NCI-H2196 (cell line): ENCODE data around the gene AIFM3.
"Not testable (repeated sequence)": the region's sequence is repeated elsewhere in the genome, so short reads cannot be mapped to it uniquely, and the experiment has no call there.

Source experiments
- DNase-seq: peaks from one replicate; lab custom pipeline; 2025; ENCODE audit not compliant: unreplicated experiment; lab: John Stamatoyannopoulos, UW

The AIFM3 gene

GRCh38 chr22:20940904-20941385 is 26.1 kb upstream of the AIFM3 start:
- DNase-seq, result no peak

- not testable (repeated sequence) for DNase-seq
These were observed 24.7 kb upstream of the AIFM3 start for GRCh38 chr22:20942203-20942902.

- no peak for DNase-seq
These were observed 23.7 kb upstream of the AIFM3 start for GRCh38 chr22:20943104-20943933.

- no peak for DNase-seq
These were observed 23.0 kb upstream of the AIFM3 start for GRCh38 chr22:20944042-20944441.

- no peak for DNase-seq
These were observed 21.5 kb upstream of the AIFM3 start for GRCh38 chr22:20945578-20945934.

GRCh38 chr22:20946080-20946986 is 20.7 kb upstream of the AIFM3 start:
- no peak for DNase-seq

GRCh38 chr22:20946991-20947390 is 20.1 kb upstream of the AIFM3 start:
- no peak for DNase-seq

GRCh38 chr22:20948450-20948849 is 18.6 kb upstream of the AIFM3 start:
- no peak for DNase-seq

- no peak for DNase-seq
These were observed 18.1 kb upstream of the AIFM3 start for GRCh38 chr22:20948989-20949388.

- DNase-seq, result no peak
These were observed 17.3 kb upstream of the AIFM3 start for GRCh38 chr22:20949698-20950183.

- no peak for DNase-seq
These were observed 15.7 kb upstream of the AIFM3 start for GRCh38 chr22:20951151-20951931.

GRCh38 chr22:20951932-20952380 is 15.1 kb upstream of the AIFM3 start:
- no peak for DNase-seq

GRCh38 chr22:20952544-20953341 is 14.3 kb upstream of the AIFM3 start:
- DNase-seq, result peak; percentile 15

- no peak for DNase-seq
These were observed 13.8 kb upstream of the AIFM3 start for GRCh38 chr22:20953342-20953608.

- no peak for DNase-seq
These were observed 13.2 kb upstream of the AIFM3 start for GRCh38 chr22:20953668-20954500.

- DNase-seq, result no peak
These were observed 11.5 kb upstream of the AIFM3 start for GRCh38 chr22:20955548-20955947.

- no peak for DNase-seq
These were observed 10.6 kb upstream of the AIFM3 start for GRCh38 chr22:20956258-20957101.

- no peak for DNase-seq
These were observed 9.9 kb upstream of the AIFM3 start for GRCh38 chr22:20957102-20957682.
